ENCODE measurements around the gene BLVRA. TPM values are rescaled to one million over a fixed set of nuclear protein-coding genes. Genes with fewer than 3 reads are reported as not detected.

Gene BLVRA
- total RNA-seq, 1 experiment from 2014 or later = 27.6 TPM

DNA sequence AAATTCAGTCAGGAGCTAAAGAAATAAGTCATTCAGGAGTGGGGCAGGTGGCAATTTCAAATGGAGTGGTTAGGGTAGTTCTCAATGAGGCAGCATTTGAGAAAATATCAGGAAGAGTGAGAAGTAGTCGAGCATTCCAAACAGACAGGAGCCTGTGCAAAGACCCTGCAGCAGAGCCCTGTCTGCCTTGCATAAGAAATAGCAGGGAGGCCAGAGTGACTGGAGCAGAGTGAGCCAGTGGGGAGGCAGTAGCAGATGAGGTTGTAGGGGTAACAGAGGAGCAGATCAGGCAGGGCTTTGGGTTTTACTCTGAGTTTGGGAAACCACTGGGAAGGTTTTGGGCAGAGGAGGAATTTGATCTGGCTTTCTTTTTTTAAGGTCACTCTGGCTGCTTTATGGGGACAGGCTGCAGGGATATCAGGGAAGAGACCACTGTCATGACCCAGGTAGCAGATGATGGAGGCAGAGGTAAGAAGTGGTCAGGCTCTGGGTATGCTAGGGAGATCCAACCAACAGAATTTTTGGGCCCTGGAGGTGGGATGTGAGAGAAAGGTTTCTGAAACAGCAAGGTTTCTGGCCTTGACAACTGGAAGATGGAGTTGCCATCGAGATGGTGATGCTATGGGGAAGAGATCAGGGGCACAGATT is 1.3 kb upstream of the BLVRA start:
- H3K27ac ChIP-seq (ENCODE audit: low read length) = no peak overlapping the region
- DNase-seq (no peak), ATAC-seq (no peak)
- H2AFZ ChIP-seq (ENCODE audit: low read length) = no peak overlapping the region
- POLR2A ChIA-PET (ENCODE audit: unreplicated experiment) = interaction anchor here (0.8 kb wide), 1 partner anchor 45 kb away, joined by 4 read pairs; no protein-coding TSS in a partner anchor
- H3K36me3 ChIP-seq (ENCODE audit: low read depth, low read length) = no peaks in the 10 kb centered on the region
- peaks cover 35% of the 10 kb centered on the region for H3K4me1 ChIP-seq (ENCODE audit: insufficient read depth, low read length)
- TF ChIP-seq EZH2 (IDR thresholded peaks at IDR 0.05; ENCODE audit: low read length, unreplicated experiment) (no peak), EZH2phosphoT487 (IDR thresholded peaks at IDR 0.05; ENCODE audit: borderline replicate concordance, low read length) (no peak)
- TF ChIP-seq, protein P1, sequence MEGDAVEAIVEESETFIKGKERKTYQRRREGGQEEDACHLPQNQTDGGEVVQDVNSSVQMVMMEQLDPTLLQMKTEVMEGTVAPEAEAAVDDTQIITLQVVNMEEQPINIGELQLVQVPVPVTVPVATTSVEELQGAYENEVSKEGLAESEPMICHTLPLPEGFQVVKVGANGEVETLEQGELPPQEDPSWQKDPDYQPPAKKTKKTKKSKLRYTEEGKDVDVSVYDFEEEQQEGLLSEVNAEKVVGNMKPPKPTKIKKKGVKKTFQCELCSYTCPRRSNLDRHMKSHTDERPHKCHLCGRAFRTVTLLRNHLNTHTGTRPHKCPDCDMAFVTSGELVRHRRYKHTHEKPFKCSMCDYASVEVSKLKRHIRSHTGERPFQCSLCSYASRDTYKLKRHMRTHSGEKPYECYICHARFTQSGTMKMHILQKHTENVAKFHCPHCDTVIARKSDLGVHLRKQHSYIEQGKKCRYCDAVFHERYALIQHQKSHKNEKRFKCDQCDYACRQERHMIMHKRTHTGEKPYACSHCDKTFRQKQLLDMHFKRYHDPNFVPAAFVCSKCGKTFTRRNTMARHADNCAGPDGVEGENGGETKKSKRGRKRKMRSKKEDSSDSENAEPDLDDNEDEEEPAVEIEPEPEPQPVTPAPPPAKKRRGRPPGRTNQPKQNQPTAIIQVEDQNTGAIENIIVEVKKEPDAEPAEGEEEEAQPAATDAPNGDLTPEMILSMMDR (conservative IDR thresholded peaks at IDR 0.05; ENCODE audit: low read depth, low read length) = no peak
- BruUV-seq (replicated peaks) = no TSS peak
- no peaks in the 10 kb centered on the region for H3F3A ChIP-seq (ENCODE audit: low read length, unreplicated experiment)
- no peaks in the 10 kb centered on the region for H3K9me3 ChIP-seq (ENCODE audit: low read length)
- H3K4me3 ChIP-seq (ENCODE audit: low read length) = no peak overlapping the region
- H3K9me2 ChIP-seq (replicated peaks; ENCODE audit: low read length) = no peaks in the 10 kb centered on the region
- no peaks in the 10 kb centered on the region for H3K27me3 ChIP-seq (ENCODE audit: low read length)
- H3K79me2 ChIP-seq (ENCODE audit: low read length) = peaks cover 12% of the 10 kb centered on the region; the same call in 1 of the 2 replicates
- H3K9ac ChIP-seq (ENCODE audit: low read length) = no peak overlapping the region
- CTCF ChIA-PET = no interaction called here
- no peaks in the 10 kb centered on the region for H4K20me1 ChIP-seq (ENCODE audit: low read length)
- no peak overlapping the region for H3K4me2 ChIP-seq (ENCODE audit: low read length)
- intact Hi-C loops (cut with micrococcal nuclease) = no loop called here

DNA sequence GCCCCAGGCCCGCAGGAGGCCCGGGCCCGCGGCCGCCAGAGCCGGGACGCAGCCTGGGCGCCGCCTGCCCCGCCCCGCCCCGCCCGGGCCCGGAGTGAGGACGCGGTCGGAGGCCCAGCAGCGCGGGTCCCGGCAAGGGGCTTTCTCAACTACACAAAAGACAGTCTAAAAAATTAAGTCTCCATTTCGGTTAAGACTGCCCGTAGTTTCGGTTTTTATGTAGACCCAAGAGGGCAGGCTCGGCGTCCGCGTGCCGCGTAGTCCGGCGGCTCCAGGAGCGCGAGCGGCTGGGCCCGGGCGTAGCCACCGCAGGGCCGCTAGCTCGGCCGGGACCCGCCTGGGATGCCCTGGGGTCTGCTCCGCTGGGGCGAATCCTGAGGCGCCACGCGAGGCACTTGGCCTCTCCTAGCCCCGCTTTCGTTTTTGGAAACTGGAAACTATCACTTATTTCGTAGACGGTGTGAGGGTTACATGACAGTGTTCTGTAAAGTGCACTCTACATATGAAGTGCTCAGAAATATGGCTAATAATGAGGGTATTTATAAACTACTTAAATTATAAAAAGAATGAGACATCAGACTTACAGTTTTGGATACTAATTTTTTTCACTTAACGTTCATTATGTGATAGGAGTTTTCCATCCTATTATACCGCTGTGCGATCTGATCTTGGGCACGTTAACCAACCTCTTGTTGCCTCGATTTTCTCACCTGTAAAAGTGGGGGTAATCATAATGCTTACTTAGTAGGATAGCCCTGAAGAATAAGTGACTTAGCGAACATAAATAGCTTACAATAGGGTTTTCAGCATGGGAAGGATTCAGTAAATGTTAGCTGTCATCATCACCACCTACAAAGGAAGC is 573 bp downstream of the BLVRA start:
- Histone ChIP-seq H3K4me1 (ENCODE audit: insufficient read depth, low read length) (peaks cover 45% of the 10 kb centered on the region), H3K27ac (ENCODE audit: low read length) (no peak overlapping the region), H3K9me3 (ENCODE audit: low read length) (no peaks in the 10 kb centered on the region), H3K27me3 (ENCODE audit: low read length) (no peaks in the 10 kb centered on the region), H3K9ac (ENCODE audit: low read length) (peak overlapping the region; percentile 72), H2AFZ (ENCODE audit: low read length) (peak overlapping the region; percentile 89), H3K36me3 (ENCODE audit: low read depth, low read length) (no peaks in the 10 kb centered on the region), H4K20me1 (ENCODE audit: low read length) (no peaks in the 10 kb centered on the region), H3K79me2 (ENCODE audit: low read length) (peaks cover 23% of the 10 kb centered on the region), H3K4me2 (ENCODE audit: low read length) (peak overlapping the region; percentile 89), H3K4me3 (ENCODE audit: low read length) (peak overlapping the region; percentile 83), H3F3A (ENCODE audit: low read length, unreplicated experiment) (no peaks in the 10 kb centered on the region), H3K9me2 (replicated peaks; ENCODE audit: low read length) (no peaks in the 10 kb centered on the region)
- DNase-seq = peak; percentile 23
- ChIA-PET CTCF (interaction anchor here (0.6 kb wide), 1 partner anchor 176 kb away, joined by 6 read pairs; the partner anchor contains the start of gene STK17A), POLR2A (ENCODE audit: unreplicated experiment) (interaction anchor here (0.6 to 1.0 kb wide), 3 partner anchors 7 to 584 kb away, joined by 3 to 9 read pairs (median 3); no protein-coding TSS in a partner anchor)
- peak; percentile 60 for ATAC-seq
- TF ChIP-seq EZH2phosphoT487 (IDR thresholded peaks at IDR 0.05; ENCODE audit: borderline replicate concordance, low read length) = no peak
- TF ChIP-seq, protein P1 (conservative IDR thresholded peaks at IDR 0.05; ENCODE audit: low read depth, low read length) = no peak
- TF ChIP-seq EZH2 (IDR thresholded peaks at IDR 0.05; ENCODE audit: low read length, unreplicated experiment) = no peak
- intact Hi-C loops (cut with micrococcal nuclease) = no loop called here
- TSS peak; percentile 65 for BruUV-seq (replicated peaks)
